ENCODE results near the gene TMEM163.
"Not testable (repeated sequence)": the region's sequence is repeated elsewhere in the genome, so short reads cannot be mapped to it uniquely, and the experiment has no call there.

The TMEM163 gene

DNA sequence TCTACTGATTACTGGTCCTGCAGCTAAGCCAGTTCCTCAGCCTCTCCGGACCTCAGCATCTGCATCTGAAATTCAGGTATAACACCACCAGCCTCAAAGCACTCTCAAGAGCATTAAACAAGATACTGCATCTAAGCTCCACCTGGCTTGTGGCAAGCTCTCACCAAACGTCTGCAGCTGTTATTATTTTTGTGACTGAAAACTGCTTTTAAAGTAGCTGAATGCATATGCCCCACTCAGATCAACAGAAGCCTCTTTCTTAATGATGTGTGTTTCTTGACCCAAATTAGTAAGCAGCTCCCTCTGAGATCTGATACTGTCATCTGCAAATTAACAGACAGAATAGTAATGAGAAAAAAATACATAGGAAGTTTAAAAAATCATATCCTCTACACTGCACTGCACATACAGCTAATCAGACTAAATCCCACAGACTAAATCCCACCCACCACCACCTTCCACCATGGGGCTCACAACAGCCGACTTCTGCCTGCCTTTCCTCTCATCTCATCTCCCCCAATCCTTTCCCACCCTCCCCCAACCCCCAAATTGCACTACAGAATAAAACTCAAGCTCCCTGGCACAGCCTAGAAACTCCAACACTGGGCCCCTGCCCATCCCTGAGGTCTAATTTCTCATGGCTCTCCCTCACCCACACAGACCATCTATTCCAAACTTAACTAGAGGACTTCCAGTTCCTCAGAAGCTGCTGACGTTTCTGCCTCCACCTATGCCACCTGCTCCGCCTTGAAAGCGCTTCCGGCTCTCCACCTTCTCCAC is 52.9 kb downstream of the TMEM163 start:
- no peak for DNase-seq (ENCODE audit: low read depth in 2 of 2)

DNA sequence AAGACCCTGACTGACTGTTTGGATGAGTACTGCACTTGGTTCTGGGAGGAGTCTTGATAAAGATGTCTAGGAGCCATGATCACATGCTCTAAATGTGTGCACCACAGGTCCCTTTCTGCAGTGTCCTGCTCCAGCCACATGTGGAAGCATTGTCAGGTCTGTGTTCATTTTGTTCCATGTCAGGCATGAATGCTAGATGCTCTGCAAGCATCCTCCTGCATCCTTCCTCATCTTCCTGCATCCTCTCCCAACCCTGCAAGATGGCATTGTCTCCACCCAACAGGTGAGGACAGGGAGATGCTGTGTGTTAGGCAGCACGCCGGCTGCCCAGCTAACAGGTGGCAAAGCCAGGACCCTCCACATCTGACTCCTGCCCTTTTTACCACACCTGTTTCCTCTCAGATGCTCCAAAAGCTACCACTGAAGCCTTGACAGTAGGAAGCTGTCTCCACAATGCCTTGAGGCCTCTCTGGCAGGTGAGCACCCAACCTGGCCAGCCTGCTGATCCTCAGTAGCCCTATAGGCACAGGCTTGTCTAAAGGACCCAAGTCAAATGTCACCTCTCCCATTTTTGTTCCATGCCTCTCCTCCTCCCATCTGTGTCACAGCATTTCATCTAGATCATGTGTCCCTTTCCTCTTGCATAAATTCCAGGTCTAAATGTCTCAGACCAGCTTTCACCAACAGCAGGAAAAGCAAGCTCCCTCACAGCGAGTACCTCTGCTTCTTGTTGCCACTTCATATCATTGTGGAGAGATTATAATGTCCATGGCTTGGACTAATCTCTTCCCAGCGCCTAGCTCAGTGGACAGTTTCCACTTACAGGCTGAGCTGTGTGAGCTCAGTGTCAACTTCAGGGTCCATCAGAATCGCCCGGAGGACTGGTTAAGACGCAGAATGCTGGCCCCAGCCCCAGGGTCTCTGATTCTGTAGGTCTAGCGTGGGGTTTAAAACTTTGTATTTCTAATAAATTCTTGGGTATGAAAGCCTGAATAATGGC is 55.0 kb downstream of the TMEM163 start:
- no peak for DNase-seq (ENCODE audit: low read depth in 2 of 2)

DNA sequence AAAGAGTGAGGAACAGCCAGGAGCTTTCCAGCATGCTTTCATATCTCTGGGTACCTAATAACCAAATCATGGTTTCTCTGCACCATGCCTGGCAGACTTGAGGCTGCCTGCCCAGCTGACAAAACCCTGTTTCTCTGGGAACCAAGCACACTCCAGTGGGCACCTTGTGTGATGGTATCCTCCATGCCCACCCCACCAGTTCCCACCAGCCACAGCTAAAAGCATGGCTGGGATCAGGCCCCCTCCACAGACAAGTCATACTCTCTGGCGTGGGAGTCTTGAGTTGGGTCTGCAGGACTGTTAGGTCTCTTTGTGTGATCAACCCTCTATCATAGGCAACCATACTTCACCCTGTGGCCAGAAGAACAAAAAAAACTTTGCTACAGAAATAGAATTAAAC is 56.0 kb downstream of the TMEM163 start:
- DNase-seq (ENCODE audit: low read depth in 2 of 2): no peak

DNA sequence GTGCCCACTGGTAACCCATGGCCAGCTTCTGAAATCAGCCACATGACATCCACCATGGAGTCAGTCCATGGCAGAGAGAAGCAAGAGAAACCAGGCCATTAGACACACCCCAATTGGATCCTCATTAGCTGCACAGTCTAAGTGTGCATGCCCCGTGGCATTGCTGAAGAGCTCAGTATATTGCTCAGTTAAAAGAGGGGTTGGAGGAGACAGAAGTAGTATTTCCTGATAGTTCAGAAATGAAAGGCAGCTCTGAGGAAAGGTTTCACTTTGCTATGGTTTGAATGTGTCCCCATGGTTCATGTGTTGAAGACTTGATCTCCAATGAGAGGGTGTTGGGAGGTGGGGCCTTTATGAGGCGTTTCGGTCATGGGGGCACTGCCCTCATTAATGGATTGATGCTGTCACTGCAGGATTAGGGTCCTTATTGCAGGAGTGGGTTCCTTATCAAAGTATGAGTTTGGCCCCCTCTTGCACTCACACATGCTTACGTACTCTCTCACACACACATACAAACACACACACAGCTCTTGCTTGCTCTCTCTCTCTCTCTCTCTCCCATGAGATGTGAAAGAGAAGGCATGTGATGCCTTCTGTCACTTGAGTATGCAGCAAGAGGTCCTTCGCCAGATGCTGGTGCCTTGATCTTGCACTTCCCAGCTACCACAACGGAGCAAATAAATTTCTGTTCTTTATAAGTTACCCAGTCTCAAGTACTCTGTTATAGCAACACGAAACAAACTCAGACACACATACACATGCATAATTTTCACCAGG is 58.0 kb downstream of the TMEM163 start:
- DNase-seq (ENCODE audit: low read depth in 2 of 2): no peak

- DNase-seq (ENCODE audit: low read depth in 2 of 2): no peak
Measured at GRCh38 chr2:134659724-134660123, 59.1 kb downstream of the TMEM163 start.

- DNase-seq (ENCODE audit: low read depth in 2 of 2): no peak
Measured at GRCh38 chr2:134657650-134658250, 61.0 kb downstream of the TMEM163 start.

- DNase-seq (ENCODE audit: low read depth in 2 of 2): not testable (repeated sequence)
Measured at GRCh38 chr2:134656391-134656790, 62.4 kb downstream of the TMEM163 start.

DNA sequence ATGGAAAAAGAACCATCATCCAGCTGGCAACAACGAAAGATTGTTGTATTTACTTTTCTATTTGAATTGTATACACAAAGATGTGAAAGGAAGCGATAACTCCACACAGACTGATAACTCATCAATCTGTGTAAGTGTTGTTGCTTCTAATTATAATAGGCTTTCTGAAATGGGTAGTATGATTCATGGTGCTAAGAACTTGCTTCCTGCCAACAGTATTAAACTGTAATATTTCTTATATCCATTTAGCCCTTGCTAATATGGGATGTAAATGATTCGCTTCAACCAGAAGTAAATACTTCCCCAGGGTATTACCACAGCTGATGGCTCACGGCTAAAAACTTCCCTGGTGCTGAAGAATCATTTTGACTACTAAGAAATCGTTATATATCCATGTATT is 70.2 kb downstream of the TMEM163 start:
- DNase-seq (ENCODE audit: low read depth in 2 of 2): no peak

DNA sequence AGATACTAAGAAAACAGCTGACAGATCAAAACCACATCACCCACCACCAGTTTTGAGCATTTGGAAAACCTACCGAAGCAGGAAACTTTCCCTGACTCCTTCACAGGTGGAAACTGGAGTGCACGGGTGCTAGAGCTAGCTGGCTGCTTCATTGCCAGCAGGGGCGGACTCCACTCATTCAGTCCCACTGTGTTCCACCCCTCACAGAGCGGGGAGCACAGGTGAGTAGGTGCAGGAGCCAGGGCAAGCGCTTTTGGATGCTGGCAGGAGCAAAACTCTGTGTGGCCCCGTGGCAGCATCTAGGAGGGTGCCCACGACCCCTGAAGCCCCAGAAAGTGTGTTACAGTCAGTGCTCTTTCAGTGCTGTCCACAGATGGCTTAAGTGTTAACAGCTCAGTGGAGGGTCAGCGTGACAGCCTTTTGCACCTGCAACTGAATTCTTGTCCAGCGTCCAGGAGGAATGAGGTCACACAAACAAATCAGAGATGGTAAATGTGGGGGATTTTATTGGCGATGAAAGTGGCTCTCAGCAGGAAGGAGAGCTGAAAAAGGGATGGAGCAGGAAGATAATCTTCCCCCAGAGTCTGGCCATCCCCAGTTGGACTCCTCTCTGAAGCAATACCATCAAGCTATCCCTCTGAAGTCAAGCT is 71.1 kb downstream of the TMEM163 start:
- no peak for DNase-seq (ENCODE audit: low read depth in 2 of 2)

DNA sequence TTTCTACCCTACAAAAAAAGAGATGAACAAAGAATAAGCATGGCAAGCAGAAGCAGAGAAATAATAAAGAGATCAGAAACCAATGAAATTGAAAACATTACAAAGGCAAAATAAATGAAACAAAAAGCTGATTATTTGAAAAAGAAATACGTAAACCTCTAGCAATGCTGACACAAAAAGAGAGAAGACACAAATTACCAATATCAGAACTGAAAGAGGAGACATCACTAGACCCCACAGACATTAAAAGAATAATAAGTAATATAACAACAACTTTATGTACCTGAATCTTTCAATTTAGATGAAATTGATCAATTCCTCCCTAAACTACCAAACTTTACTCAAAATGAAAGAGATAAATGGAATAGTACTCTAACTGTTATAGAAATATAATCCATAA is 75.9 kb downstream of the TMEM163 start:
- DNase-seq (ENCODE audit: low read depth in 2 of 2): no peak

- no peak for DNase-seq (ENCODE audit: low read depth in 2 of 2)
Measured at GRCh38 chr2:134640494-134640893, 78.3 kb downstream of the TMEM163 start.

GRCh38 chr2:134639265-134639664 is 79.5 kb downstream of the TMEM163 start:
- no peak for DNase-seq (ENCODE audit: low read depth in 2 of 2)

- DNase-seq (ENCODE audit: low read depth in 2 of 2): no peak
Measured at GRCh38 chr2:134636714-134637113, 82.1 kb downstream of the TMEM163 start.

- no peak for DNase-seq (ENCODE audit: low read depth in 2 of 2)
Measured at GRCh38 chr2:134634054-134634753, 84.6 kb downstream of the TMEM163 start.

- DNase-seq (ENCODE audit: low read depth in 2 of 2): no peak
Measured at GRCh38 chr2:134630504-134631159, 88.2 kb downstream of the TMEM163 start.

GRCh38 chr2:134628453-134628852 is 90.3 kb downstream of the TMEM163 start:
- no peak for DNase-seq (ENCODE audit: low read depth in 2 of 2)

- no peak for DNase-seq (ENCODE audit: low read depth in 2 of 2)
Measured at GRCh38 chr2:134626781-134627180, 92.0 kb downstream of the TMEM163 start.

GRCh38 chr2:134625311-134625710 is 93.5 kb downstream of the TMEM163 start:
- DNase-seq (ENCODE audit: low read depth in 2 of 2): no peak

GRCh38 chr2:134623796-134624195 is 95.0 kb downstream of the TMEM163 start:
- DNase-seq (ENCODE audit: low read depth in 2 of 2): no peak

DNA sequence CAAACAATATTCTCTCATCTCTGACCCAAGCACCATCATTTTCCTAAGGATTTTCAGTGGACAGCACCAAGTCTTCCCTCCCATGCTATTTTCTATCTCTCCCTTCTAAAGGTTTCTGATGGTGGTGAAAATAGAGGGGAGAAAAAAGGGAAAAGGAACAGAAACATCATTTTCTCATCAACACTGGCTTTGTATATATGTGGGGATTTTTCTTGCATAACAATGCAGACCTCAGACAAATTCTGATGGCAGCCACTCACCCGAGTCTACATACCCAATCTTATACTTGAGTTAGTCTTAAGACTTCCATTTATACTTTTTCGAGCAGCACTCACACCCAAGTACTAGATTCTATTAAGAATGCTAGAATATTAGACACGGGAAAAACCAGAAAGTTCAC is 95.8 kb downstream of the TMEM163 start:
- no peak for DNase-seq (ENCODE audit: low read depth in 2 of 2)
